ENCODE measurements around the gene CCDC149. TPM values are rescaled to one million over a fixed set of nuclear protein-coding genes. Genes with fewer than 3 reads are reported as not detected.
A peak's percentile ranks its signal among the peaks of the same experiment; 100 is the strongest.
"Not testable (repeated sequence)": the region's sequence is repeated elsewhere in the genome, so short reads cannot be mapped to it uniquely, and the experiment has no call there.

CCDC149 gene
- total RNA-seq, 1 donor from 2014 or later: 10.2 TPM

- H3K27me3 Mint-ChIP-seq (ENCODE audit: low read depth, unreplicated experiment): no peaks in the 10 kb centered on the region
- H3K9me3 Mint-ChIP-seq (ENCODE audit: unreplicated experiment): peaks cover 11% of the 10 kb centered on the region
- TF ChIP-seq EZH2 (IDR thresholded peaks at IDR 0.05; ENCODE audit: insufficient read depth, low read length): no peak
- Histone ChIP-seq H3K36me3 (ENCODE audit: insufficient read depth, low read length) (peaks cover 6% of the 10 kb centered on the region), H4K20me1 (ENCODE audit: insufficient read depth, low read length) (no peaks in the 10 kb centered on the region), H3K9ac (ENCODE audit: low read length) (no peak overlapping the region), H3K9me3 (ENCODE audit: insufficient read depth, low read depth, low read length) (no peaks in the 10 kb centered on the region), H3K4me2 (ENCODE audit: low read length) (no peak overlapping the region), H3K4me3 (ENCODE audit: insufficient read depth, low read depth, low read length) (no peak overlapping the region), H2AFZ (ENCODE audit: low read depth, low read length) (no peak overlapping the region), H3K79me2 (ENCODE audit: insufficient read depth, low read length) (peaks cover 4% of the 10 kb centered on the region), H3K4me1 (ENCODE audit: insufficient read depth, low read length) (peaks cover 3% of the 10 kb centered on the region), H3K27ac (ENCODE audit: low read depth, low read length) (no peak overlapping the region), H3K27me3 (ENCODE audit: insufficient read depth, low read length) (no peaks in the 10 kb centered on the region)
- H3K4me1 Mint-ChIP-seq (ENCODE audit: low read depth, unreplicated experiment): no peaks in the 10 kb centered on the region
- H3K4me3 Mint-ChIP-seq (ENCODE audit: unreplicated experiment): no peak overlapping the region
- DNase-seq (ENCODE audit: low read depth) (peak; percentile 87), FAIRE-seq (peak; percentile 20)
- H3K36me3 Mint-ChIP-seq (ENCODE audit: low read depth, unreplicated experiment): peaks cover 20% of the 10 kb centered on the region
- no peak overlapping the region for H3K27ac Mint-ChIP-seq (ENCODE audit: unreplicated experiment)
Measured at GRCh38 chr4:24910499-24910898, 2.3 kb downstream of the CCDC149 start.

GRCh38 chr4:24909606-24910005 is 3.2 kb downstream of the CCDC149 start:
- H3K36me3 Mint-ChIP-seq (ENCODE audit: low read depth, unreplicated experiment): peaks cover 20% of the 10 kb centered on the region
- not testable (repeated sequence) for H3K27ac ChIP-seq (ENCODE audit: low read depth, low read length); H3K36me3 ChIP-seq (ENCODE audit: insufficient read depth, low read length)

GRCh38 chr4:24897639-24898038 is 15.2 kb downstream of the CCDC149 start:
- Mint-ChIP-seq H3K4me1 (ENCODE audit: low read depth, unreplicated experiment) (no peaks in the 10 kb centered on the region), H3K27me3 (ENCODE audit: low read depth, unreplicated experiment) (no peaks in the 10 kb centered on the region), H3K36me3 (ENCODE audit: low read depth, unreplicated experiment) (no peaks in the 10 kb centered on the region), H3K27ac (ENCODE audit: unreplicated experiment) (no peak overlapping the region), H3K9me3 (ENCODE audit: unreplicated experiment) (peaks cover 2% of the 10 kb centered on the region), H3K4me3 (ENCODE audit: unreplicated experiment) (no peak overlapping the region)
- Histone ChIP-seq H3K36me3 (ENCODE audit: insufficient read depth, low read length) (no peaks in the 10 kb centered on the region), H3K9ac (ENCODE audit: low read length) (no peak overlapping the region), H3K9me3 (ENCODE audit: insufficient read depth, low read depth, low read length) (no peaks in the 10 kb centered on the region), H2AFZ (ENCODE audit: low read depth, low read length) (no peak overlapping the region), H3K4me2 (ENCODE audit: low read length) (no peak overlapping the region), H3K4me3 (ENCODE audit: insufficient read depth, low read depth, low read length) (no peak overlapping the region), H3K79me2 (ENCODE audit: insufficient read depth, low read length) (no peaks in the 10 kb centered on the region), H3K27ac (ENCODE audit: low read depth, low read length) (no peak overlapping the region), H3K27me3 (ENCODE audit: insufficient read depth, low read length) (no peaks in the 10 kb centered on the region), H4K20me1 (ENCODE audit: insufficient read depth, low read length) (peaks cover 17% of the 10 kb centered on the region), H3K4me1 (ENCODE audit: insufficient read depth, low read length) (peaks cover 6% of the 10 kb centered on the region)
- DNase-seq (ENCODE audit: low read depth) (no peak), FAIRE-seq (no peak)
- TF ChIP-seq CTCF (IDR thresholded peaks at IDR 0.05; ENCODE audit: insufficient read depth, low read depth, low read length) (no peak), EZH2 (IDR thresholded peaks at IDR 0.05; ENCODE audit: insufficient read depth, low read length) (no peak)

More at GRCh38 chr4:24909606-24910005, 3.2 kb downstream of the CCDC149 start:
- not testable (repeated sequence) for H3K4me2 ChIP-seq (ENCODE audit: low read length); H3K9ac ChIP-seq (ENCODE audit: low read length); H2AFZ ChIP-seq (ENCODE audit: low read depth, low read length); H3K4me3 ChIP-seq (ENCODE audit: insufficient read depth, low read depth, low read length); H3K9me3 ChIP-seq (ENCODE audit: insufficient read depth, low read depth, low read length); H3K4me1 Mint-ChIP-seq (ENCODE audit: low read depth, unreplicated experiment); H3K27me3 Mint-ChIP-seq (ENCODE audit: low read depth, unreplicated experiment); H3K27ac Mint-ChIP-seq (ENCODE audit: unreplicated experiment); H4K20me1 ChIP-seq (ENCODE audit: insufficient read depth, low read length); FAIRE-seq; H3K27me3 ChIP-seq (ENCODE audit: insufficient read depth, low read length); H3K4me3 Mint-ChIP-seq (ENCODE audit: unreplicated experiment); H3K79me2 ChIP-seq (ENCODE audit: insufficient read depth, low read length); DNase-seq (ENCODE audit: low read depth); H3K4me1 ChIP-seq (ENCODE audit: insufficient read depth, low read length)
- peaks cover 11% of the 10 kb centered on the region for H3K9me3 Mint-ChIP-seq (ENCODE audit: unreplicated experiment)

Data from astrocyte (in vitro differentiated cells and primary cell).